SK-N-SH treated with all-trans-retinoic acid at 6 μM for 48 hours (cell line): ENCODE results near the gene RPS8.

ENCODE experiments used
- ATAC-seq: fragments of 200-7000 bp; cut with Tn5 transposase; 3 replicates; pipeline ENCODE4 v1.9.1; 2020; ENCODE audit warnings: mild to moderate bottlenecking, moderate library complexity
- CREB5 ChIP-seq: fragments of 250-450 bp; sonication (Bioruptor Pico); IDR thresholded peaks from 2 replicates; pipeline ENCODE4 v1.5.1; 2020; ENCODE audit warnings: low read depth, mild to moderate bottlenecking, moderate library complexity
- CSDC2 ChIP-seq: fragments of 250-450 bp; sonication (Bioruptor Pico); IDR thresholded peaks from 2 replicates; pipeline ENCODE4 v1.5.0; 2020; ENCODE audit warnings: mild to moderate bottlenecking, moderate library complexity
- ESRRG ChIP-seq: fragments of 250-450 bp; sonication (Bioruptor Pico); IDR thresholded peaks from 2 replicates; pipeline ENCODE4 v1.6.1; 2021; ENCODE audit warnings: mild to moderate bottlenecking
- OSR1 ChIP-seq: fragments of 250-450 bp; sonication (Bioruptor Pico); IDR thresholded peaks from 2 replicates; pipeline ENCODE4 v1.8.0; 2022; ENCODE audit warnings: moderate library complexity, mild to moderate bottlenecking, inconsistent platforms
- PPARA ChIP-seq: fragments of 250-450 bp; sonication (Bioruptor Pico); IDR thresholded peaks from 2 replicates; pipeline ENCODE4 v1.5.0; 2020; ENCODE audit warnings: mild to moderate bottlenecking, borderline replicate concordance
- TCF4 ChIP-seq: fragments of 250-450 bp; sonication (Bioruptor Pico); IDR thresholded peaks from 2 replicates; pipeline ENCODE4 v1.8.0; 2021; ENCODE audit warnings: mild to moderate bottlenecking, moderate library complexity, borderline replicate concordance
- TOX ChIP-seq: fragments of 250-450 bp; sonication (Bioruptor Pico); IDR thresholded peaks from 2 replicates; pipeline ENCODE4 v1.8.0; 2021; ENCODE audit warnings: mild to moderate bottlenecking, moderate library complexity, borderline replicate concordance
- ZFP30 ChIP-seq: fragments of 450-650 bp; formaldehyde crosslinking; IDR thresholded peaks from 2 replicates; pipeline ENCODE4 v1.5.0; 2022; ENCODE audit warnings: mild to moderate bottlenecking, moderate library complexity
- ZNF70 ChIP-seq: fragments of 450-650 bp; formaldehyde crosslinking; IDR thresholded peaks from 2 replicates; pipeline ENCODE4 v1.5.0; 2020; ENCODE audit warnings: mild to moderate bottlenecking, moderate library complexity
- TF ChIP-seq, protein P1 (sequence below): fragments of 250-450 bp; sonication (Bioruptor Pico); IDR thresholded peaks from 2 replicates; pipeline ENCODE4 v1.8.0; 2021; ENCODE audit warnings: low read depth, mild to moderate bottlenecking, moderate library complexity, borderline replicate concordance

Gene RPS8

DNA sequence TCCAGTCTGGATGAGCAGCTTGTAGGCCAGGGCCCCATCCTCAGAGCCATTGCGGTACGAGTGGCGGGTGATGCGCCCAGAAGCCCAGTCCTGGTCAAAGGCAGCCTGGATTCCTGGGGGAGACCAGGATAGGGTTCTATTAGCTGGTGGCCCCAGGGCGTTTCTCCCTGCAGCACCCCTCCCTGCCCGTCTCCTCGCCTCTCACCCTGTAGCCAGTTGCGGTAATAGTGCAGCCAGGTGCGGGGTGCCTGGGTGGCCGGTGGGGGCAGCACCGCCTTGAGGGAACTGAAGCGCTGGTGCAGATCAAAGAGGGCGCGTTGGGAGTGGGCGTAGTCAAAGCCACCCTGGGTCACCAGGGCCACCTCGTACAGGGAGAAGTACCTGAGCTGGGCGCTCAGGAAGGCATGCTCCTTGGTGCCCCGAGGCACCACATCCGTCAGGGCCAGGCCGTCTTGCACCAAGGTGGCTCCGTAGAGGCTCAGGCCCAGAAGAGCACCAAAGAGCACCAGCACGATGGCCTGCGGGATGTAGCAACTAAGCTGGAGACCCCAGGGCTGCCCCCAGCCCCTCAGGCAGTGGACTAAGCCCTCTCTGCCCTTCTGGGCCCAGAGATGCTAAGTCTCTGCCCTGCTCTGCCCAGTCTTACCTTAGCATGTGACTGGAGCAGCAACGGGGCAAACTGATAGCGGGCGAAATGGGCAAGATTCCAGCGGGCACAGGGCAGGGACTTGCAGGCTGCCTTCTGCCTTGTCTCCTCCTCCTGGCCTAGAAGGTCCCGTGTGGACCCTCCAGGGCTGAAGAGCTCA, 52.1 kb downstream of the RPS8 start:
- TF ChIP-seq TCF4 = no peak
- TF ChIP-seq TOX (CRISPR knock-in tag) = no peak
- no peak for TF ChIP-seq OSR1 (CRISPR knock-in tag)
- TF ChIP-seq, protein P1, sequence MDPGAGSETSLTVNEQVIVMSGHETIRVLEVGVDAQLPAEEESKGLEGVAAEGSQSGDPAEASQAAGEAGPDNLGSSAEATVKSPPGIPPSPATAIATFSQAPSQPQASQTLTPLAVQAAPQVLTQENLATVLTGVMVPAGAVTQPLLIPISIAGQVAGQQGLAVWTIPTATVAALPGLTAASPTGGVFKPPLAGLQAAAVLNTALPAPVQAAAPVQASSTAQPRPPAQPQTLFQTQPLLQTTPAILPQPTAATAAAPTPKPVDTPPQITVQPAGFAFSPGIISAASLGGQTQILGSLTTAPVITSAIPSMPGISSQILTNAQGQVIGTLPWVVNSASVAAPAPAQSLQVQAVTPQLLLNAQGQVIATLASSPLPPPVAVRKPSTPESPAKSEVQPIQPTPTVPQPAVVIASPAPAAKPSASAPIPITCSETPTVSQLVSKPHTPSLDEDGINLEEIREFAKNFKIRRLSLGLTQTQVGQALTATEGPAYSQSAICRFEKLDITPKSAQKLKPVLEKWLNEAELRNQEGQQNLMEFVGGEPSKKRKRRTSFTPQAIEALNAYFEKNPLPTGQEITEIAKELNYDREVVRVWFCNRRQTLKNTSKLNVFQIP (CRISPR knock-in tag) = no peak
- TF ChIP-seq ZNF70 (CRISPR knock-in tag) = no peak
- no peak for TF ChIP-seq ESRRG
- TF ChIP-seq ZFP30 (CRISPR knock-in tag) = no peak
- no peak for TF ChIP-seq CREB5 (CRISPR knock-in tag)
- TF ChIP-seq, all 23 proteins: peak for 0
- no peak for ATAC-seq

DNA sequence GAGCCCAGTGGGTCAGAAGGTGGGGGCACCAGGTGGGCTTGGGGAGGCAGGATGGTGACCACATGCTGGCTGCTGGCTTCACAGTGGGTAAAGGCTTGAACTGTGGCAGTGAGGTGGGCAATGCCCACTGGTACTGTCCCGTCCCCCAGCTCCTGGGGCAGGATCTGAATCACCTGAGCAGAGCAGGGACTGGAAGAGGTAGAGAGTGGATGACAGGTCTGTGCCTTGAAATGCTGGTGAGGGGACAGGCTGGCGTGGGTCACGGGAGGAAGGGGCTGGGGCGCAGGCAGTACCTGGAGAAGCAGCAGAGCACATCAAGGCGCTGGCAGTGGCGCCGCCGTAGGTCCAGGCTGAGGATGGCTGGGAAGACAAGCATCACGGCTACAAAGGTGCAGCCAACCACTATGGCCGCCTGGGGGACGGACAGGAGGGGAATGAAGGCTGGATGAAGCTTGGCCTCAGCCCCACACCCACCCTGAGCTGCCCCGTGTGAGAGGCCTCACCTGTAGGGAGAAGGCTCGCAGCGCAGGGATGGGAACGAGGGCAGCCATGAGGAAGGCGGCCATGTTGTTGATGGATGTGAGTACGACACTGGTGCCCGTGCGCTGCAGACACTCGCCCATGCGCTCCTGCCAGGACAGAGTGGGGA, 52.8 kb downstream of the RPS8 start:
- no peak for ATAC-seq
- TF ChIP-seq PPARA (CRISPR knock-in tag) = no peak
- no peak for TF ChIP-seq CSDC2 (CRISPR knock-in tag)
- TF ChIP-seq TOX (CRISPR knock-in tag) = no peak
